Inferior parietal cortex (tissue), 1 donor: Measurements from ENCODE around the gene LRMDA.
"Not testable (repeated sequence)": the region's sequence is repeated elsewhere in the genome, so short reads cannot be mapped to it uniquely, and the experiment has no call there.

Experiments
- DNase-seq: peaks from one replicate; pipeline ENCODE4 v3.0.0-alpha.2; 2016; ENCODE audit errors: extremely low spot score

LRMDA gene

GRCh38 chr10:76124280-76124679 lies 692.9 kb downstream of the LRMDA start:
- DNase-seq = no peak

DNA sequence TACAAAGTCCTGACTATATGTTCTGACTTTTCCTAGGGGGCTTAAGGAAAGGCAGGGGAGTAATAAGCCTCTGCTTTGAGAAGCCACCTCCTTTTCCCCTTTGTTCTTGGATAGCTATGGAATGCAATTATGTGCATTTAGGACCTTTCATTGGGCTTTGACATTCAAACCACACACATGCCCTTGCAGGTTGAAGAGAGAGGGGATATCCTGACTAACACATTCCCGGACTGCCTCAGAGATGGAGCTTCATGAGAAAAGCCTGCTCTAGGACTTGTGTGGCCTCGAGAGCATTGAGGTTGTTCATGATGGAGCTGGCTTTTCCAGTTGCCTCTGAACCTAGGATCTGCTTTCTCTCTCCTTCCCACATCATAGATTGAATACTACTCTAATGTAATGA lies 694.5 kb downstream of the LRMDA start:
- DNase-seq = no peak

DNA sequence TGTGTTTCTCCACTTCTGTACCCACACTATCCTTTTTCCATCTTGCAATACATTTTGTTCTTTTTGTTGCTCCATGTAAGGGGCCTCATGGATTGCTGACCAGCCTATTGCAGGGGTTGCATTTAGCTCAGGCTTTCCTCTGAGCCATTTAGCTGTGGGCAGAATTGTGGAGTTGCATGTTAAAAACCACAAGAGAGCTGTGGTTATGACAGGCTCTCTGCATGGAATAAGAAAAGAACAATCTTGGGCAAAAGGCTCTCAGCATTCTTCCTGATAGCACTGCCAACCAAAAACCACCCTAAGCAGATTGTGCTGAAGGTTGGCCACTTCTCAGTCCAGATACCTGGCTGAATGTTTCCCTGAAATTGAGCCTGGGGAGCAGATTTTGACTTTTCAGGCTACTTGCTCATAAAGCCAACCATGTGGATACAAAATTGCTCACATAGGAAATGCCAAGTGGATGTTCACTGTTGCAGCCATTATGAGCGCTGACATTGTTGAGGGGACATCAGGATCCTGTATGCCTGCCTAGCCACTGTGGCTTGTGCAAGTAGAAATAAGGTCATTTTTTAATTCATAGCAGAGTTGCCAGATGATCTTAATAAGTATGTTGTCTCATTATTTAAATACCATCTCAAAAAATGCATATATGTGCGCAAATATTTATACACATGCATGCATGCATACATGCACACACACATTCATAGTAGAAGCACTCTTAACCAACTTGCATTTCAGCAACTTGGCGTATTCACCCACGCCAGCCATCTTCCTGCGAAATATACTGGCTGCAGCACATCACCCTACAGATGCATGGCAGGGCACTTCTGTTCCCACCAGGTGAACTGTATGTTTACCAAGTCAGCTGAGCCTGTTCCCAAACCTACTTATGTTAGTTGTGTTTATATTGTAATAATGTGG lies 695.4 kb downstream of the LRMDA start:
- no peak for DNase-seq

DNA sequence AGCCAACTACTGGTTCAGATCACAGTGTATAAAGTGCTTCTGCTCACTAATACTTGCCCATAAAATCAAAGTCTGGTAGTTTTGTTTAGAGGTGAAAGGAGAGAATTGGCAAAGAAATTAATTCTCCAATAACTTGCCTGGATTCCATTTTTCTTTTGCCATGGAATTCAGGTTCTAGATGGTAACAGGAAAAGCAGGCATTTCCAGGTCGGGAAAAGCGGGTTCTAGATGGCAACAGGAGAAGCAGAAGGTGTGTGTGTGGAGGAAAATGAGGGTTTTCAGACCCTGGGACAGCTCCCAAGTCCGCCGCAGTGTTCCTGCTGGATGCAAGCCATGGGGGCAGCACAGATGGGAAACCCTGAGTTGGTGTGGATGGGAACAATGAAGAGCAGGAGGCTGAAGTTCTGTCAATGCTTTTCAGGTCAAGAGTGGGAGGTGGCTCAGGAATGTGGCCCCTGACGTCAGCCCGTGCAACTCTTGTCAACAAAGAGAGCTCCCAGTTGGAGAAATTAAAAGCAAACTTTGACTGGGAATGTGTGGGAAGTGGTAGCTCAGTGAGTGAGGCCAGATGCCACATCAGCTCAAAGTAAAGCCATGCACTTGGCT lies 696.7 kb downstream of the LRMDA start:
- DNase-seq = no peak

DNA sequence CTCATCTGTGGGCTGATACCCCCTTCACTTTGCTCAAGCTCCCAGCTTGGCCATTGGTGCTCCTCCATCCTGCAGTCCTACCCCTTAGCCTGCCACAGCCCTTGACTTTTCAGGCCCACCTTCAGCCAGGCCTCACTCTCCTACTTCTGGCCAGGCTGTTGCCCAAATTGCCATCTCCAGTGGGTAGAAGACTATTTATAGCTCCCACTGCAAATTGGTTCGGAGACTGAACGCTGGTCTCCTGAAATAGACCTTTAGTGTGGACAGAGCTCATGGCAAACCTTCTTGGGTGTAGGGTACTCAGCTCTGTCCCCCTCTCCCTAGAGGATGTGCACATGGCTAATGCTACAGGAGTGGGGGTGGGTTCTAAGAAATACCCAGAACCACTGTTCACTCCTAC lies 697.8 kb downstream of the LRMDA start:
- no peak for DNase-seq

DNA sequence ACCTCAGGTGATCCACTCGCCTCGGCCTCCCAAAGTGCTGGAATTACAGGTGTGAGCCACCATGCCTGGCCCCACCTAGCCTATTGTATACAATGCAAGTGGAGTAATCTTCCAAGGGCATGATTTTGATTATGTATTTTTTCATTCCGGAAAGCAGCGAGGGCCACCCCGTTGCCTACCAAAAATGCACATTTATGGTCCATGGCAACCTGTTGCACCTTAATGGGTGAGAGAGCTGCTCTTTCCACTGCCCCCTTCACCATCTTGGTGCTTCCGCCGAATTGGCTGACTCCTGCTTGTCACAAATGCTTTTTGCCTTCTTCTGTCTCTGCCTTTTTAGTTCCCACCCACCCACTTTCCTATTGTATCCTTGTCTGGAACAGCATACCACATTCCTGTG lies 699.5 kb downstream of the LRMDA start:
- DNase-seq = no peak

- no peak for DNase-seq
These were observed 702.3 kb downstream of the LRMDA start for GRCh38 chr10:76133597-76134255.

DNA sequence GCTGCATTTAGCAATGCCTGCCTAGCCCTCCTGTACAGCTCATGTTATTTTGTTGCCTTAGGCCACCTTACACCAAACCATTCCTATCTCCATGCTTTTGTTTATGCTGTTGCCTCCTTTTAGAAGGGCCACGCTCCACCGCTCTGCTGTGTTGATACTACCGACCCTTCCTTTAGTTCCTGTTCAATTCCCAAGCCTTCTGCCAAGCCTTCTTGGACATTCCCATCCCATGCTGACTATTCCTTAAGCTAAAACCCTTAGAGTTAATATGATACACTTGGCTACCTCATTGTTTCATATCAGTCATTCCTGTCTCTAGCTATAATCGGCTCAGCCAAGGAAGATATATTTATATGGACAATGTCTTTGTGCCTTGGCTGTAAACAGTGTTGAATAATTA lies 705.5 kb downstream of the LRMDA start:
- no peak for DNase-seq

DNA sequence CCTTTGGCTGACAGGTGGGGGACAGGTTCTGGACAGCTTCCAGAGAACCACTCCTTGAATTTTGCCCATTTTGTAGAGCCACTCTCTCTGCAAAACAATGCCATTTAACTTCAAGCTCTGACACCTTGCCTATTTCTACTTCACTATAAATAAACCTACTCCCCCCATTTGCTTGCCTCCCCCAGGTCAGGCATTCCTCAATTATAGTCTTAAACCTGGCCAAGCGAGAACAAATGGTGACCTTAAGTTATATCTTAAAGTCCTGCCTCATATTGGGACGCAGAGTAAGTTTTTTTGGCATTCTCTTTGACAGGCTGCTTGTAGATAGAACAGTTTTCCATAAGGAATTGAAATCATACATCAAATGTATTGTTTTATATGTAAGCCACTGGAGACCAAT lies 706.9 kb downstream of the LRMDA start:
- no peak for DNase-seq

- no peak for DNase-seq
These were observed 707.5 kb downstream of the LRMDA start for GRCh38 chr10:76138906-76139305.

DNA sequence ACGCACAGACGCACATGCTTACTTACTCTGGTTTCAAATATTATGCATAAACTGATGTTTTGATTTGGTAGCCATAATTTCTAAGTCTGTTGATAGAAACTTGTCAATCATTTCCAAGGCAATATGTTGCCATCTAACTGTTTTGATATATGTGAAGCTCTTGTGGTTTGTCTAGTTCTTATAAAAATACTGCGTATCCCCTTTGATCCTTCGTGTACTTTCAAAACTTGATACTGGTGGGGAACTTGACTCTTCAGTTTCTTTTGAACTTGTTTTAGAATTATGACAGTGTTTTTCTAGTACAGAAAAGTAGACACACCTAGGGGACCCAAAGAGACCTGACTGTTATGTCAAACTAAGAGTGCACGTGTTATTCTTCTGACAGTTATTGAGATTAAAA lies 708.0 kb downstream of the LRMDA start:
- no peak for DNase-seq

DNA sequence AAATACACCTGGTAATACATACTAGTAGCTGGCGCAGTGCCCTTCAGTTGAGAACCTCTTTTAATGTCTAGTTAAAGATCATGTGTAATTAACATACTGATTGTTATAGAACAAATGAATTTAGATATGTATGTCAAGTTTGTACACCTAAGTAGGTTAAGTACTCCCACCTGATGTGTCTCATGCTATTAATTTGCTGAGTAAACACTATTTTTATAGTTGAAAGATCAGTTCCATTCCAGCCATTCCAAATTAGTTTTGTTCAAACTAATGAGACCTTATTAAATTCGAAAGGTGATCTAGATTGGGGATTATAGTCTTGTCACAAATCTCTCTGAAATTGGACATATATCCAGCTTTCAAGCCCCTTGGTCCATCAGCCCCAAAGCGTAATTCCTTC lies 710.0 kb downstream of the LRMDA start:
- DNase-seq = no peak

DNA sequence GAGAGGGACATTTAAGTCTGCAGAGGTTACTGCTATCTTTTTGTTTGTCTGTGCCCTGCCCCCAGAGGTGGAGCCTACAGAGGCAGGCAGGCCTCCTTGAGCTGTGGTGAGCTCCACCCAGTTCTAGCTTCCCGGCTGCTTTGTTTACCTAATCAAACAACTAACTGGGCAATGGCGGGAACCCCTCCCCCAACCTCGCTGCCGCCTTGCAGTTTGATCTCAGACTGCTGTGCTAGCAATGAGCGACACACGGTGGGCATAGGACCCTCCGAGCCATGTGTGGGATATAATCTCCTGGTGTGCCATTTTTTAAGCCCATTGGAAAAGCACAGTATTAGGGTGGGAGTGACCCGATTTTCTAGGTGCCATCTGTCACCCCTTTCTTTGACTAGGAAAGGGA lies 716.8 kb downstream of the LRMDA start:
- not testable (repeated sequence) for DNase-seq

DNA sequence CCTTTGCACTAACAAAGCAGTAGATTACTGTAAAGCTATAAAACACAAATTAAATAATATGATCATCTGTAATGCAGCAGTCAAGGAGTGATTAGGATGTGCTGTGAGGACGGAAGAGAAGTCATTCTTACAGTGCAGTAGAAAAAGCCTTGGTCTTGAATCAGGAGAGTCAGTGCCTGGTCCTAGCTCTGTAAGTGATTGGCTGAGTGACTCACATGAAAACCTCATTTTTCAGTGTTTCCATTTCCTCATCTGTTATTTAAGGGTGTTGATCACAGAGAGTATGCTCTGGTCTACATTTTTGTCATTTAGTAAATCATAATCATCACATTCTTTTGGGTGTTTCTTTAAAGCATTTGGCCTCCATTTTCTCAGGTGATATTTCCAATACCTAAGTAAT lies 717.8 kb downstream of the LRMDA start:
- DNase-seq = no peak

GRCh38 chr10:76149602-76150138 lies 718.2 kb downstream of the LRMDA start:
- no peak for DNase-seq

- no peak for DNase-seq
These were observed 718.9 kb downstream of the LRMDA start for GRCh38 chr10:76150139-76150875.

GRCh38 chr10:76150876-76151288 lies 719.5 kb downstream of the LRMDA start:
- no peak for DNase-seq

GRCh38 chr10:76152186-76152585 lies 720.8 kb downstream of the LRMDA start:
- DNase-seq = no peak

DNA sequence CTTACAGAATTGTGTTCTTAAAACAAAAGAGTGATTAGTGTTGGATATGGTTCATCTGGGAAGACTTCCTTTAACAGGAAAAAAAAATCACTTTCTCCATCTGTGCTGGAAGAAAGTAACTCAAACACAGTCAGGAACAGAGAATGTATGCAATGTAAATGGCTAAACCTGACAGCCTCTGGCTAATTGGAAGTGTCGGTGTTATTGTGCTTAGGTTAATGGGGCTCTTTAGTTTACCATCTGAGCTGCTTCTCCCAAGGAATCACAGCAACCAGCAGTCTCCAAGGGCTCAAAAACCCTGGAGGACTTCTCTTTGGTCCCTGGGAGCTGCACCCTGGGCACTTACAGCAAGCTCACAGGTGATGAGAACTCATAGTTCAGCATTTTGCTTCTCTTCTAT lies 724.5 kb downstream of the LRMDA start:
- DNase-seq = no peak

- no peak for DNase-seq
These were observed 729.2 kb downstream of the LRMDA start for GRCh38 chr10:76160446-76161300.

GRCh38 chr10:76161301-76161582 lies 729.8 kb downstream of the LRMDA start:
- no peak for DNase-seq
